Right lobe of liver (tissue), 4 donors: Measurements from ENCODE around the gene NDST4.

Experiments
- CTCF ChIP-seq, 4 donors: fragments of 200-600 bp in 3 of 4; fragments of 450-650 bp in 1 of 4; IDR thresholded peaks; one replicate each; pipeline versions ENCODE4 v1.5.1 to v1.8.0; 2016 to 2022; ENCODE audit warnings: antibody characterized with exemption in 4 of 4, mild to moderate bottlenecking in 2 of 4
- POLR2A ChIP-seq: fragments of 450-650 bp; IDR thresholded peaks from one replicate; pipeline ENCODE4 v1.6.1; 2017; ENCODE audit warnings: antibody characterized with exemption, mild to moderate bottlenecking
- donor health status: DM: no; HTN: no; CAD: no.
- donor health status: DM: no; HTN: no; CAD: no.
- donor health status: DM: no; HTN: yes; CAD: no.

GRCh38 chr4:115028682-115029410 lies 84.6 kb downstream of the NDST4 start:
- TF ChIP-seq CTCF (IDR thresholded peaks at IDR 0.05) (no peak), POLR2A (no peak)
